Stimulated activated naive CD8-positive, alpha-beta T cell treated with anti-CD3 and anti-CD28 coated beads, Interleukin-15, Interleukin-2, amounts not matched to agents 100 U/mL and 50 U/mL, for 24 hours (primary cell): ENCODE results near the gene NUAK1.

Source experiments
- ATAC-seq: fragments of 150-1000 bp; cut with Tn5 transposase; one replicate; pipeline ENCODE4 v1.10.0; 2021
- DNase-seq: peaks from one replicate; pipeline ENCODE4 v3.0.0; 2021

Gene NUAK1

DNA sequence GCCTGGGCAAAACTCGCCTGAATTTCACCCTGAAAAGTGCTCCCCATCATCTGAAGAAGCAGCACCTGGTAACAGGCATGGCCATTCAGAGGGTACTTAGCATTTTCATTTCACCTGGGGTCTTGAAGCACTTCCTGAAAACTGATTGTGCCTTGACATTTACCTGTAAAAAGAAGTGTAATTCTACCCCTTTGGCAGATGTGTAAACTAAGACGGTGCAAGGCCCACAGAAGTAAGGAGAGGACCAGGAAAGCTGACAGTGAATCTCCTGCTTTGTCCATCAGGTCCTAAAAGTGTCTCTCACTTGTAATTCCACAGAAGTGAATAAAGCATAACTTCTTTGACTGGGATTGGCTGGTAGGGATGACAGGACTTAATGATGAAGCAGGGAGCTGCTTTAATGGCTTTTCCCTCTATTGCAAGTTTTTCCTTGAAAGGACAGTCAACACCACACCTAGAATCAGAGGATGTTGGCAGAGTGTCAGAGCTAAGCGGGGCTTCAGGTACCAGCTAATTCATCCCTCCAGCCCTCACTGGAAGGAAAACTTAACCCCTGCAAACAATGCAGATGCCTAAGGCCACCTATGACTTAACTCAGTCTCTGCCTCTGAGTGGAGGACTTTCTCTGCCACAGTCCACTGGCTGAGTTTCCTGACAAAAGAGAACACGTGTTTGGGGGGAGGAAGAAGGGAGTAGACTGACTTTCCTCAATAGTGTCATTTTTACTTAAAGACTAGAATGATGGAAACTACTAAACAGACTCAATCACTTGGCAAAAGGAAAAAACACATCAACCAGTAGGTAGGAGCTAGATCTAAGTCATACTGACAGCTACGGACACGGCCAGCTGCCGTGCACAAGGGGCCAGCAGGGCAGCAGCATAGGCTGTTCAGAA, 74.7 kb downstream of the NUAK1 start:
- no peak for ATAC-seq
- DNase-seq, result no peak

DNA sequence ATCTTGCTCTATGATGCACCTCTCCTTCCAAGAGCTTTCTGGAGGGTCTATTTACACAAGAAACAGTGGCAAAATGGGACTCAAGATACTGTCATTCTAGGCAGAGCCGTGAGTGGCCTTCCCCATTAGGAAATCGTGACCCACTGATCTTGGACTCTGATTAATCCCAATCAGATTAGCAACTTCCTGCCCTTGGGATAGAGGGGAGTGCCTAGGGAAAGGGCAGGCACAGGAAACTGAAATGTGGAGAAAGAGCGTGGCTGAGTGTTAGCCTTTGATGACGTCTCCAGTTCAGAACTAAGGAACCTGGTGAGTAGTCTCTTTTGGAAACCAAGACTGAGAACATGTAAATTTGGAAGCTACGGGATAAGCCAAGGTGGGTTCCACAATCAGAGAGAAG, 76.1 kb downstream of the NUAK1 start:
- no peak for DNase-seq
- ATAC-seq, result no peak

DNA sequence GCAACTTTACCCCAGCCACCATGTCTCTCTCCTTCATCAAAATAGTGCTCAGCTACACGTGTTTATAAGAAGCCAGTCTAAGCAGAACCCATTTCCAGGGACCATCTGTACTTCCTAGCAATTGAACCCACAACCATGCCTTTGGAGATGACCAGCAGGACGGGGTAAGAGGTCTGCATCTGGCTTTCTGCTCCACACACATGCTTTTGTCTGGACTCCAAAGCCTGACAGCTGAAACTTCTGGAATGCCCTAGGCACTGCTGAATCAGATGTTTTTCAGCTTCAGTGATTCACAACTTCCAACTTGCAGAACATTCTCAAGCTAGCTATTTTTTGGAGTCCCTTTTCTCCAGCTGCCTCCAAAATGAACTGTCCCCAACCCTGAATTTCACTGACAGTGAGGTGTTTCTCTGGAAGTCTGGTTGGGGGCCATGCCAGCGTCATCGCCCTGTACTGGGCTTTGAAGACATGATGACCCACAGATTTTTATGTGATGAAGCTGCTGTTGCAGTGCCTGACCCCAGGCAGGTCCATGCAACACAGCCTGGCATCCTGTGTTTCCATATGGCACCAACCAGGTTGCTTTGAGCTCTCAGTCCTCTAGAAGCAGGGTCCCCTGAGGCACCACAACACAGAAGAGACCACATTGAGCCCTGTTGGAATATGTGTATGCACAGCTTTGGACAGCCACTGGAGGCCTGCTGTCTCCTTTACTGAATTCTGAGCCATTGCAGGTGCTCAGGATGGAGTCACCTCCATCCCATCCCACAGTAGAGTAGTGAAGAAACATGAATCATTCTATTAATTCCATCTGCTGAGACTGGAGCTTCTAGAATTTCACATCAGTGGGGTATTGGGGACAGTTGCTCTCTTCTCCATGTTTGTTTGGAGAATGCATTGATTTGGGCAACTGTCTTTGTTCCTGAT, 80.2 kb downstream of the NUAK1 start:
- ATAC-seq (no peak), DNase-seq (no peak)

DNA sequence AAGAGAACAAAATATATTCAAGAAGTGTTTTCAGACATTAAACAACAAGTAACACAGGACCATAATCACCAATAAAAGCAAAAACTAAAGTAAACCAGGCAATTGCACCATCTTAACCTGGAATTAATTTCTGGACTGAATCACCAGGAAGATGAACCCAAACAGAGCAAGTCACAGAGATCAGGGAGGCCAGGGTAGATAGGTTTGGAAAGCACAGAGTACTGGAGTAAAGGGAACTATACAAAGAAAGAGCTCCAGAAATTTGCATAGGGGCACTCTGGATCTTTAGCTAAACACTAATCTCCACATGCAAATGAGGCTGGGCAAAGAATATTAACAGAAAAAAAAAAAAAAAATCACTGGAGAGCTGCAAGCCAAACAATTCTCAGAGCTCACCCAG, 84.7 kb downstream of the NUAK1 start:
- no peak for ATAC-seq
- DNase-seq, result no peak

DNA sequence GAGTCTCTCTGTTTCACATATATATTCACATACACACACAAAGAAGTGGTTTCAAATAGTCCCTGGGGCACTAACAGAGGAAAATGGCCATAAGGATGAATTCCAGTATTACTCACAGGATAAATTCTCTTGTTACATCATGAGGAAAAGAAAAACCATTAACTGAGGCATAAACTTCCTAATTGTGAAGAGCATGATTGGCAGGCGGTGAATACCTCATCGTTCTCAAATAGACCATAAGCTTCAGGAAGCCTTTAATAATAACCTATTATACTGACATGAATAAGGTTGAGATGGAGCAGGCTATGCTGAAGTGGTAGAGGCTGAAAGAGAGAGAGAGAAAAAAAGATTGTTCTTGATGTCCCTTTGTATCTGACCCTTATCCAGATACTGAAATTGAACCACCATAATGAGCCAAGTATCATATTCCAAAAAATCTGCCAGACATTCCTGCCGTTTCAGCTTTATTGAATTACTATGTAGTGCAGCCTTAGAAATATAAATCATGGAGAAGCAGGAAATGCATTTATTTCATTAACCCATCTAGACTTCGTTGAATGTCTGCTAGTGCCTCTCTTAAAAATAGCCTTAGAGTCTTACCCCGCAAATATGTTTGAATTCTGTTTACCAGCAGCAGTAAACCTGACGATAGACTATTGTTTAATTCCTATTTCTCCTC, 86.8 kb downstream of the NUAK1 start:
- no peak for ATAC-seq

DNA sequence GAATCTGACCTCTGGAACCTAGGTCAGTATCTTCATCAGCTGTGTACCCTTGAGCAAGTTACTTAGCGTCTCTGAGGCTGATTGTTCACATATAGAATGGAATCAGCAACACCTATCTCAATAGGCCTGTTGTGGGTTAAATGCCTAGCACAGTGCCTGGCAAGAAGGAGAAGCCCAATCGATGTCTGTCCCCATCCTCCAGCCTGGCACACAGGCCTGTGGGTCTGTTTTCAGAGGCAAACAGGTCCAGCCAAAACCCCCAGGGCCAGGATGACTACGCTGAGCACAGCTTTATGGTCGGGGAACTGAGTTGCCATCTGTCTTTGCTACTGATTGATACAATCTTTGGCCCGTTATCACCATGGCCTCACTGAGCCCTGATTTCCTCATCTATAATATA, 89.2 kb downstream of the NUAK1 start:
- DNase-seq, result no peak
- no peak for ATAC-seq

More for the DNA sequence above, 86.8 kb downstream of the NUAK1 start:
- DNase-seq, result no peak

DNA sequence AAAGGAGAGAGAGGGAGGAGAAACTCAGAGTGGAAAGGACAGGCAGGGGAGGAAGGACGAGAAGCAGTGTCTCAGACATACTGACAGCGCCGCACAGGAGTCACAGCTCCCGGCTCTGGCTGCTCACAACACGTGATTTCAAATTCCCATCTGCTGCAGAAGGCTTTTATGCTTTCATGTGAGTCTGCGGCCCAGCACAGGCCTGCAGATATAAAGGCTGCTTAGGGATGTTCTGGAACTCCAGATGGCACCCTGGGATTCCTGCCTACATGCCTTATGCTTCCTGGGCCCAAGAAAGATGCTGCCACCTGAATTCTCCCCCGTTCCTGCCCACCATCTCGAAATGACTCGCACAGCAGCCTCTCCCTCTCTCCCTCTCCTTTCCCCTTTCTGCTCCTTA, 89.6 kb downstream of the NUAK1 start:
- ATAC-seq (no peak), DNase-seq (no peak)

DNA sequence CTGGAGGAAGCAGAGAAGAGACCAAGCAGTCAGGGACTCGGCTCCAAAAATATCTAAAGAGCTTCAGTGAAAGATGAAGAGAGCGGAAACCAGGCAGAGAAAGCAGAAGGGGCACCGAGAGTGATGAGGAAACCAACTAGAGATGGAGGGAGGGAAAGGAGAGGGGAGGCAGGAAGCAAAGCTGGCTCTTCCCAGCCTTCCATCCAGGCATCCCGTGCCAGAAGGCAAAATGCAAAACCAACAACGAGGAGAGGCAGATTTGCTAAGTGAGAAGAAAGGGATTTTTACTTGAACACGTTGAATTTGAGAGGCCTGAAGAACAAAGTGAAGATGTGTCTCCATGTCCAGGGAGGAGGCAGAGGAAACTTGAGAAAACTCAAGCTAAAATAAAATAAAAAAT, 90.1 kb downstream of the NUAK1 start:
- DNase-seq (no peak), ATAC-seq (no peak)

DNA sequence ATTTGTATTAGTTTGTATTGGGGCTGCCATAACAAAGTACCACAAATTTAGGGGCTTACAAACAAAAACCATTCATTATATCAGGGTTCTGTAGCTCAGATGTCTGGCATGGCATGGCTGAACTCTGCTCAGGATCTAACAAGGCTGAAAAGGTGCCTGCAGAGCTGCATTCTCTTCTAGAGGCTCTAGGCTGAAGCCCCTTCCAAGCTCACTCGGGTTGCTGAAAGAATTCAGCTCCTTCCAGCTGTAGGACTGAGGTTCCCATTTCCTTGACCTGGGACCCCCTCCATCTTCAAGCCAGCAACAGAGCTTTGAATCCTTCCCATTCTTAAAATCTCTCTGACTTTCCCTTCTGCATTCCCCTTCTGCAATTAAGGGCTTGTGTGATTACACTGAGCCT, 90.7 kb downstream of the NUAK1 start:
- ATAC-seq, result no peak
- DNase-seq, result no peak

DNA sequence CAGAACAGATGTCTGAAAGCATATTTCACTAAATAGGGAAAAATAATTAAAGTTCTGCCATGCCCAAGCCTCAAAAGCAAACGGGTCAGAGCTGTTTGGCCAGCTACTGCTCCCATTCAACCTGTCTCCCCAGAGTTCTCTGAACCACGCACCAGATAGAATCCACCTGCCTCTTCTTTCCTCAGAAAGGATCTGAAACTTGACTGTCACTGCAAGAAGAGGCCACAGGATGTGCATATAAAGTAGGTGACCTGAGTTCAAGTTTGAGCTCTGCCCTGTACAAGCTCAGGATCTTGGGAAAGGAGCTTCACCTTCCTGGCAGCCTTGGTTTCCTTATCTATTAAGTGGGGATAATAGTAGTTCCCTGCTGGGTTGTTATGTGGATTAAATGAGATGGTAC, 91.8 kb downstream of the NUAK1 start:
- no peak for DNase-seq
- no peak for ATAC-seq

DNA sequence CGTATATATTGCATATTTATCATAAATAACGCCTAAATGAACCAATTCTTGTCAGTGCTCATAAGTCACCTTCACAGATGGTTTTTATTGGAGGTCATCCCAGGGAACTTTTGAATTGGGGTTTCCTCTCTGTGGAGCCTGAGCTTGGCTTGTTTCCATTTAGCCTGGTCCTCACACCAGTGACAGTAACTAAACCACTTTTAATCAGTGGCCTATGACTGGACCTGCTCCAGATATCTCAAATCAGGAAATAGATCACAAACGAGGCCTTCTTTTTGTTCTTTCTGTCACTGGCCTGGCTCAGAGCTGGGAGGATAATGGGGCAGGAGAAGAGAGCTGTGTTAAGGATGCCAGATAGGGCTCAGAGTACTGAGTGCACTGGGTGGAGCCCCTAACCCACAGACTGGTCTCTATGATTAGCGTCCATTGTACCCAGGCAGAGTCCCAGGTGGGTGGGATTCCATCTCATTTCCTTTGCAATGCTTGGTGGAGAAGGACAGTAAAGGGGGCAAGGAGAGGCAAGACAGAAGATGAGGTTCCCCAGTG, 92.4 kb downstream of the NUAK1 start:
- DNase-seq, result no peak
- ATAC-seq, result no peak

DNA sequence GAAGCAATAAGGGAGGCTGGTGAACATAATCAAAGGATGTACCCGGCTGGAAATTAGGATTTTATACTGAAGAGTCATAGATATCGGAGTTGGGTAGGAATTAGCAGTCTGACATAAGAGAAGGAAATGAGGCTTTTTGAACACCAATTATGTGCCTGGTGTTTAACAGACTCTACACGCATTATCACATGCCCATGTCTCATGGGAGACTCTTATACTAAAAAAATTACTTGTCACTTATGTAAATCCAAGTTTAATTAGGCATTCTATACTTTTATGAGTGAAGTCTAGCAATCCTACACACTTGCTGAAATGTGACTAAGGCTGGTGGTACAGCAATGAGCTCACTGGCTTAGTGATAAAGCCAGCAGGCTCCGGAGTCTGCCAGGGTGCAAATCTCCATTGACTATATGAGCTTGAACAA, 93.5 kb downstream of the NUAK1 start:
- DNase-seq (no peak), ATAC-seq (no peak)

DNA sequence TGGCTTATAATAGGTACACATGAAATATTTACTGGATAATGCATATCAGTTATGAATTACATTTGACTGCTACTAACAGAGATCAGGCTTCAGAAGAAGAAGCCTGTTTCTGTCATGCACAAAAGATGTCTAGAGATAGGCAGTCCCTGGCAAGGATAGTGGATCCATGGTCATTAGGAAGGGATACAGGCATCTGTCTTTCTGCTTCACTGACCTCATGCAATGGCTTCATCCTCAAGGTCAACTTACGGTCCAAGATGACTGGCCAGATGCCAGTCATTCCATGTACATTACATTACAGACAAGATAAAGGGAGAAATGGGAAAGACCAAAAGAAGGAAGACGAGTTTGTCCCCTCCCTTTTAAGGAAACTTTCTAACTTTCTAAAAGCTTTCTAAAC, 94.0 kb downstream of the NUAK1 start:
- ATAC-seq, result no peak
- DNase-seq, result no peak

DNA sequence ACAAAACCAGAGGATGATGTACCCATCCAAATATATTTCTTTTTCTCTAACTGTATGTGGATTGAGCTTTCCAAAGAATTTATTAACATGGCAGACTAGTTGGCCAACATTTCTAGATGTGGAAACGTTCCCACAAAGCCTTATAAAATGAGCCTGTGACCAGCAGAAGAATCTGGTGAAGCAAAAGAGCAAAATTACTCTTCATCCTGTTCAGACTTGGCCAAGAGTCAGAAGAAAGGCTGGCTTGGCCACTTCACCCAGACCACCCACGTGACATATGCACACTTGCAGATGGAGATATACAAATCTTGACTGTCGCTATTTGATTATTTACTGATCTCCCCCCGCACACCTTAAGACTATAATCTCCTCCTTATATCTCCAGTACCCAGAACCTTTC, 96.7 kb downstream of the NUAK1 start:
- DNase-seq, result no peak
- no peak for ATAC-seq

DNA sequence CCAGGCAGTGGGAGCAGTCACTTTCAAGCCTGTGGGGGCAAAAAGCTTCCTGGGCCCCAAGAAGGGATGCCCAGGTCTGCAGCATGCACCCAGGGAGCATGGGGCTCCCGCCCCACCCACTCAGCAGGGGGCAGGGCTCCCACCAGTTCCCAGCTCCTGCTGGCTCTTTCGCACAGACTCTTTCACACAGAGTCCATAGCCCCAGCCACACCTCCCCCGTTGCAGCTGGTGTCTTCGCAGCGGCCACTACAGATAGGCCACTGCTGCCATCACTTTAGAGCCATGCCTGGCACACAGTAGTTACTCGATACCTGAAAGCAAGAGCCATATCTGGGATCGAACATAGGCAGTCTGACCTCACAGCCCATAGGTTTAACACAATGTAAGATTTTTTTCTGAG, 98.2 kb downstream of the NUAK1 start:
- no peak for ATAC-seq
- no peak for DNase-seq

DNA sequence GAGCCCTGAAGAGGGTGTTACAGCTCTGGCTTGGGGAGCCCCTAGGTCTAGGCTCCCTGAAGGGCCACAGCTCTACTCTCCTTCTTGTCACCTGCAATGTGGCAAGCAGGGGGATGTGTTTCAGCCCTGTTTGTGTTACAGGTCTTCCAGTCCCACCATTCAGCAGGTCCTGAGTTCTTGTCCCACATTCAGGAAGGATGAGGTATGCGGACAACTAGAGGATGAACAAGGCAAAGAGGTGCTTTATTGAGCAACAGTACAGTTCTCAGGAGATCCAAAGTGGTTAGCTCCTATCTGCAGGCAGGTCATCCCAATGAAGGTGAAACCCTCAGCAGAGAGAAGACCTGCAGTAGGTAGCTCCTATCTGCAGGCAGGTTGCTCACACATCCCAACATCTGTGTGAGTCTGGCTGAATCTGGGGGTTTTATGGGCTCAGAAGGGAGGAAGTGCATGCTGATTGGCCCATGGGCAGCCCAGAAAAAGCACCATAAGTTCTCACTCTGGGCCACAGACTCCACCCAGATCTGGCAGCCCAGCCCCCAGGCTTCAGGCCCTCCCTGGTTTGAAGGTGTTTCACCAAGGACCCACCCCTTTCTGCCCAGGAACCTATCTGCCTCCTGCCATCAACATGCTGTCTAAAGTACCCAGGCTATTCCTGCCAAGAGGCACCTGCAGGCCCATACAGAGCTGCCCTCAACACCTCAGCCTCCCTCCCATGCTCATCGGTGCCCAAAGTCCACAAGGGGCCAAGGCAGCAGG, 98.9 kb downstream of the NUAK1 start:
- ATAC-seq (no peak), DNase-seq (no peak)

DNA sequence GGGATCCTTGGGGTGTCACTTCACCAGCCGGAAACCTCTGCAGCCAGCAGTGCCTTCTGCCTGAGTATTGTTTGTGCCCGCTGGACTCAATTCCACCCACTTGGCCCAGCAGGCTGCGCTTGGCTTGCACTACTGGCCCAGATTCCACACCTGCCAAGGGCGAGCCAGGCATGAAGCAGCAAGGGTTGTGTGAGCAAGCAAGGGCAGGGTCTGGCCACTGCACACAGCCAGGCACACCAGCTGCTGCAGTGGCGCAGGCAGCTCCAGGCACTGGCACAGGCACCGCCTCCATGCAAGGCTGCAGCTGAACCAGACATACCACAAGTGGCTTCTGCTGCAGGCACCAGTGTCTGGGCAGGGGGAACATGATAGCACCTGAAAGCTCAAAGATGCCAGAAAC, 99.5 kb downstream of the NUAK1 start:
- ATAC-seq (no peak), DNase-seq (no peak)

DNA sequence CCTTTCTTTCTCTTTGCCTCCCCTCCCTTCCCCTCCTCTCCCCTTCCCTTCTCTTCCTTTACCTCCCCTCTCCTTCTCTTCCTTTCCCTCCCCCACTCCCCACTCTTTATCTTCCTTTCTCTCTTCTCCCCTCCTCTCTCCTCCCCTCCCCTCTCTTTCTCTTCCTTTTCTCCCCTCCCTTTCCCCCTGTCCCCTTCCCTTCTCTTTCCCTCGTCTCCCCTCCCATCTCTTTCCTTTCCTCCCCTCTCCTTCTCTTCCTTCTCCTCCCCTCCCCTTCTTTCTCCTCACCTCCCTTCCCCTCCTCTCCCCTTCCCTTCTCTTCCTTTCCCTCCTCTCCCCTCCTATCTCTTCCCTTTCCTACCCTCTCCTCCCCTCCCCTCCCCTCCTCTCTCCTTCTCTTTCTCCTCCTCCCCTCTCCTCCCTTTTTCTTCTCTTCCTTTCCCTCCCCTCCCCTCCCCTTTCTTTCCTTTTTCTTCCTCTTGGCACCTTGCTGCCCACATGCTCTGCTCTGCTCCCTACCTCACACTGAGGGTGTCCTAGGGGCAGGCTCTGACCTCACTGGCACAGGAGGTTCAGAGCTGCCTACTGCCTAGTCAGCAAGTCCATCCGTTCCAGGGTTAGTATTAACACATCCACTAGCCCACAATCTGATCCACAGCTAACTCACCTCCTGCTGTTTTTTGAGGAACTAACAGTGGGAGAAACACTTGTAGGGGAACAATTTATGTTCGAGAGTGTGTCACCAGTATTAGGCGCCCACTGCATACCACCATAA, 101.0 kb downstream of the NUAK1 start:
- ATAC-seq, result no peak
- DNase-seq, result no peak

DNA sequence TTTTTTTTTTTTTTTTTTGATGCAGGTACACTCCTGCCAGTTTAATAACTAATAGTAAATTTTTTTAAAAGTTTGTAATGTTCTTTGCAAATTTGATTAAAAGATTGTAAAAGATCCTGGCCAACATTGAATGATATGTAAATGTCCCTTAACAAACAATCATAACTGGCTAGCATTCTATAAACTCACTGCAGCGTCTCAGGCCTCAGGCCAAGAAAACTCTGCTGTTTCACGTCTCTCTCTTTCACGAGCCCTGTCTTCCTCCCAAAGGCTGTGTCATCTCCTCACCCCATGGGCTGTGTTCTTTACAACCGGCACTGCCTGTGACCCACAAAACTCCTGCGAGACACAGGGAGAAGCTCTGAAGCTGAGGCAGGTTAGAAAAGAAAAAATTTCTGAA, 103.3 kb downstream of the NUAK1 start:
- ATAC-seq (no peak), DNase-seq (no peak)

DNA sequence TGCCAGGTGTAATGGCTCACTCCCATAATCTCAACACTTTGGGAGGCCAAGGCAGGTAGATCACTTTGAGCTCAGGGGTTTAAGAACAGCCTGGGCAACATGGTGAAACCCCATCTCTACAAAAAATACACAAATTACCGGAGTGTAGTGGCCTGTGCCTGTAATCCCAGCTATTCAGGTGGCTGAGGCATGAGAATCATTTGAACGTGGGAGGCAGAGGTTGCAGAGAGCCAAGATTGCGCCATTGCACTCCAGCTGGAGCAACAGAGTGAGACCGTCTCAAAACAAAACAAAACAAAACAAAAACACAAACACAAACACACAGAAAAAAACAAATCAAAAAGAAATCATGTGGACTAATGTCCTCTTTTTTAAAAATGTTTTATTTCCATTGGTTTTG, 104.4 kb downstream of the NUAK1 start:
- DNase-seq (no peak), ATAC-seq (no peak)

DNA sequence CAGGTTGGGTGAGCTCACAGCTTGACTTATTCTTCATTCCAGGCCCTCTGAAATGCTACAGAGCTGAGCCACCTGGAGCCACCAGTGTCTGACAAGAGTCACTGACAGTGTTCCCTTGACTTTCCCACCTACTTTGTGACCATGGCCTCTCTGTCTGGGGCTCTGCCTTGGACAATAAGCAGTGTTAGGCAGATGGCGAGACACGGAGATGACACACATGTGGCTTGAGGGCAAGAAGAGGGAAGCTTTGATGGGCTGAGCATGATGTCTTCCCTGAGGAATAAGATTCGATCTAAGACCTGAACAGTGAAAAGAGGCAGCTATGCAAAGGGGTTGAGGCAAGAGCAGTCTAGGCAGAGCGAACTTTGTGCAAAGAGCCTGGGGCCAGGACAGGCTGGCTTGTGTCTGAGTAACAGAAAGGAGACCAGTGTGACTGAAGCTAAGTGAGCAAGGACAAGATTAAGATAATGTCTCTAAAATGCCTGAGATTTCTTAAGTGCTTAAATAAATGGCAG, 105.5 kb downstream of the NUAK1 start:
- DNase-seq, result no peak

More for the DNA sequence above, 105.5 kb downstream of the NUAK1 start:
- no peak for ATAC-seq
